Fibroblast of skin of back (primary cell): ENCODE measurements around the gene SND1.

Source experiments
- DNase-seq: peaks from one replicate; pipeline ENCODE4 v3.0.0-alpha.2; 2013

Gene SND1

DNA sequence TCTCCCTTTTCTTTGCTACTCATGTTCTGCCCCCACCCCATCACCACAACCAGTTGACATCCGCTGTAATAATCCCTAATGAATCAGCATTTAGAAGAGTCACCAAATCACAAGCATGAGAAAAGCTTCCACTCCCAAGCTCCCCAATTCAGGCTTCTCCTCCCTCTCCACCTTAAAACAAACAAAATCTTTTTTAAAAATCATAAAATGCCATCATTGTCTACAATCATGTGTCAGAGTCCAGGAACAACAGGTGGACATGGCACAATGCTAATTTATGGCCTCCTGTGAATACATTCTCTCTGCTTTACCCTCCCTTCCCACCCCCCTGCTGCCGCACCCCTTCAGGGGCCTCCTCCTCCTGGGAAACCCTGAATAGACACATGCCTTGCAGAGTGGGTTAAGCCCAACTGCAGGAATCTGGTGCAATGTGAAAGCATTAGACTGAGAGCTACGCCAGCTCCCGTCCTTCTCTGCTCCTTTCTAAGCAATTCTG is 375.5 kb downstream of the SND1 start:
- peak; percentile 55 for DNase-seq

DNA sequence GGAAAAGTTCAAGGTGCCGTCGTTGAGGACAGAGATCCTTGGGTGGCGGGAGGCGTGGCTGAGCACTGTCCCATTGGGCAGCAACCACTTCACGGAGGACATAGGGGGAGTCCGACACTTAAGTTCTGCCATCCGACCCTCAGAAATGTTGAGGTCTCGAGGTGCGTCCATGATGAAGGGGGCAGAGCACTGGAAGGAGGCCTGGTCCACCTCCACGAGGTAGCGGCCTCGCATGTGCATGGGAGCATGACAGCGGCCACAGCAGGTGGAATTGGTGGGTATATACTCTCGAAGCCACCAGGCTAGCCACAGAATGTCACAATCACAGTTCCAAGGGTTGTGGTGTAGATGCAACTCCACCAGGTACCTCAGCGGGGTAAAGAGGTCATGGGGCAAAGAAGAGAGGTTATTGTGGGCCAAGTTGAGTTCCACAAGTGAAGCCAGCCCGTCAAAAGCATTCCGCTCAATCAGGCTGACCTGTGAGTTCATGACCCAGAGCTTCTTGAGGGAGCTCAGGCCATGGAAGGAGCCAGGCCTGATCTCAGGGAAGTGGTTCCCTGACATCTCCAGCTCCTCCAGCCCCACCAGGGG is 377.5 kb downstream of the SND1 start:
- DNase-seq: no peak

DNA sequence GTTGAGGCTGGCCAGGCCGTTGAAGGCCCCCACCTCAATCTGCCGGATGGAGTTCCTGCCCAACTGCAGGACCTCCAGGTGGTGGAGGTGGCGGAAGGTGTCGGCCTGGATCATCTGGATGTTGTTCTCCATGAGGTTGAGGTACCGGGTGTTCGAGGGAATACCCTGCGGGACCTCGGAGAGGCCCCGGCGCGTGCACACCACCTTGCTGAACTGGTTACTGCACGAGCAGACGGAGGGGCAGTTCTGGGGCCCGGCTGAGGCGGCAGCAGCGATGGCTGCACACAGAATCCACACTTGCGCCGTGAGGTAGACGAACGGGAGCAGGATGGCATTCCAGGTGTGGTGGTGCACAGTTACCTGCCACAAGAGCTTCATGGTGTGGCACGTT is 378.3 kb downstream of the SND1 start:
- no peak for DNase-seq

DNA sequence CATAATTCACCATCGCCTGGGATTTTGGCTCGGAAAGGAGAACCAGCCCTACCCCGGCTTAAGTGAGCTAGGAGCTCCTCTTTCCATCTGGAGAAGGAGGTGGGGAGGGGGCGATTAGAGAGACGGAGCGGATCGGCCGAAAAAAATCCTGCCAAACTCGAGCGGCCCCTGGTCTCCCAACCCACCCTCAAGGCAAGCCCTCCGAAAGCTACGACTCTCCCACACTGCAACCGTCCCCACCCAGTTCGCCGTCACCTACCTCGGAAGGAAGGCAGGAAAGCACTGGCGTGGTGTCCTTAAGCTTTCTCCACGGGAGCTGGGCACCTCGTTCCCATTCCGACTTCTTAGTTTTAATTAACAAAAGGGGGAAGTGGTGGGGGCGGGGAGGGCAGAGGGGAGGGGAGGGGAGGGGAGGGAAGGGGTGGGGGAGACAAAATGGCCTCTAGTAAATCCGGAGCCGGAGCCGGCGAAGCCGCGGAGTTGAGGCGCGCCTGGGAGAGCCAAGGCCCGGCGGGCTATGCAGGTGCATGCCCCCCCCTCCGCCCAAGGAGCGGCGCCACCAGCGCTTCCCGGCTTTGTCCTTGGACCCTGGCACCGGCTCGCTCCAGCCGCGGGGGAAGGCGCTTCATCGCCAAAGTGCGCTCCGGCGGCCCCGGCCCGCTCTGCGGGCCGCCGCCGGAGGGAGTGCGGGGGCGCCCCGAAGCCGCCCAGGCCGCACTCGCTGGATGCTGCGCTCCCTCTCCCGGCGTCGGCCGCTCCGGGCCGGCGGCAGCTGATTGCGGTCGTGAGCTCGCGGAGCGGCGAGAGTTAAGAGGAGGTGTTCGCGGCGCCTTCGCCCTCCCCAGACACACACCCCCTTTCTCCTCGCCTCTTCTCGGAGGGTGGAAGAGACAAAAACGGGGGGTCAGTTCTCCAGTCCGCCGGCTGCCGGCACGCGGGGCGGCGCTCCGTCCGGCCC is 378.9 kb downstream of the SND1 start, which contains the start of gene LRRC4:
LRRC4 (minus strand) TSS at position 784 of the 958 bp plus-strand sequence. CDS start 797 bp downstream, outside the sequence.
- peak; percentile 50 for DNase-seq

DNA sequence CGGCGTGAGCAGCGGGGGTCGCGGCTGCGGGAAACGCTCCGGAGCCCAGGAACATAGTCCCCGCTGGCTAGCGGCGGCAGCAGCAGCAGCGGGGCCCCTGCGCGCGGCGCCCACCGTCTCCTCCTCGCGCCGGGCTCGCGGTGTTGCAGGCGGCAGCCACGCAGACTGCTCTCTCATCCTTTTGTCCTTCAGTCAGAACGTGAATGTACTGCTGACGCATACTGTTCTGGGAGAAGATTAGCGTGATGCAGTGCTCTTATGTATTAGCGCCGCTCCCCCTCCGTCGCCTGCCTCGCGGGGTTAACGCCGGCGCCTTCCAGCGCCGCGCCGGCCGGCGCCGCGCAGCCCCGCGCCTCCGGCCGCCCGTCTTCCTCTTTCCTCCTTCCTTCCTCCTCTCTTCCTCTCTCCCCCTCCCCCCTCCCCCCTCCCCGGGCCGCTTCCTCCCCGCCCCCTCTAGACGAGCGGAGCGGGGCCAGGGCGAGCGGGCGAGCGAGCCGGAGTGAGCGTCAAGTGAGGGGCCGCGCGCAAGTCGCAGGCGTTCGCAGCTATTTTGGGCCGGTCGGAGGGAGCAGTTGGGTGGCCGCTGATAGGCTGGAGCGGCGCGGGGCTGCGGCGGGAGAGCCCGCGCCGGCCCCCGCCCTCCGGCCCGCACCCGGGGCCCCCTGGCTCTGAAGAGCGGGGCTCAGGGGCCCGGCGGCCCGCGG is 380.1 kb downstream of the SND1 start:
- DNase-seq: peak; percentile 93

DNA sequence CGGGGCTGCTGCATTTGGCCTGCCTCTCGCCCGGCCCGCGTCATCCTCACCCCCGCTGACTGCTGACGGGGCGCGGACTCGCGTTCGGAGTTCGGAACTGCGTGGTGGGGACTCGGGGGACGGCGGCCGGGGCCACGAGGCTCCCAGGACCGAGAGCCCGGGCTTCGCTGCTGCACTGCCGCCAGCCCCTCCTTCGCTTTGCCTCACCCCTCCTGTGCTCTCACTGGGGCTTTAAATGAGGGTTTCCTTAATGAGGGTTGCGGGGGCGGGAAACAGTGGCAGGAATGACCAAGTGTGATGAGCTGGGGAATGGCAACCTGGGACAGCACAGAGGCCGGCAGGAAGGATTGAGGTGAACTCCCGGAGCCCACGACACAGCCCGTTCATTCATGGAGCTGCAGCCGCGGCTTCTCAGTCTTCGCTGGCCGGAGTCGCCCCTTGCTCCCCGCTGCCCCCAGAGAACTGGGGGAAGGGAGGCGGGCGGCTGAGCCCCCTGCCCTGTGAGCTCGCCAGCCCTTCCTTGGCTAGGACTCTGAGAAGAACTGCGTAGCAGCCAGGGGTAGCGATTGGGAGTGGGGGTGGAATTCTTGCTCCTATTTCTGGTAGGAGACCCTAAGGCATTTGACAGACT is 380.7 kb downstream of the SND1 start:
- no peak for DNase-seq

DNA sequence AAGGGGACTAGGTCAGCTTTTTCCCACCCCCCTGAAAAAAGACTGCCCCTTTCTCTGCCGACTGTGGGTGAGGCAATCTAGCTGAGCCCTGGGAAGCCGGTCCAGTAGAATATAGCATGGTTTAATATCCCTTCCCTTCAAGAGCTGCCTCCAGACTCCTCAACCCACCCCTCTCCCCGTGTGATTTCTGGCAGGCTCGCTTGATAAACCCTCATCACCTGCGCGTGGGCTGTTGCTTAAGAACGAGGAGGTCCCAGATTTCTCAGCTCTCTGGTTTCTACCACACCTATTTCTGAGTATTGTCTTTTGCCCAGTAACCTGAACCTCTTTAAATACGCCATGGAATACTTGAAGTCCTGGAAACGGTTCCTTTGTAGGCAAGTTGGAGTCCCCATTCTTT is 381.3 kb downstream of the SND1 start:
- DNase-seq: no peak

DNA sequence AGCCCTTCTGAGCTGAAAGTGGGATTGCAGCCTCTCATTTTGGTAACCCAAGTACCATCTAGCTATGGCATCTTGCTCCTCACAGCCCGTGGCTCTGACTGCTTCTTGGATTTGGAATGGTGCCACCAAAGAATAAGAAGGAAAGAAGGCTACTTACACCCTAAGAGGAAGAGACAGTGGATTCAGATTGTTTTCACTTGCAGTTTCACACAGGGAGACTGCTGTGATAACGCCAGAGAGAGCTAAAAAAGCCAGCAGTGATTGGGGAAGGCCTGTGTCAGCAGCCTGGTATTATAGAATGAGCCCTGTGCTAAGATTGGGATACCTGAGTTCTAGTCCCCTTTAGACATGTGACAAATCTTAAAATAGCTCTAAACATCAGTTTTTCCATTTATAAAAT is 382.8 kb downstream of the SND1 start:
- no peak for DNase-seq

DNA sequence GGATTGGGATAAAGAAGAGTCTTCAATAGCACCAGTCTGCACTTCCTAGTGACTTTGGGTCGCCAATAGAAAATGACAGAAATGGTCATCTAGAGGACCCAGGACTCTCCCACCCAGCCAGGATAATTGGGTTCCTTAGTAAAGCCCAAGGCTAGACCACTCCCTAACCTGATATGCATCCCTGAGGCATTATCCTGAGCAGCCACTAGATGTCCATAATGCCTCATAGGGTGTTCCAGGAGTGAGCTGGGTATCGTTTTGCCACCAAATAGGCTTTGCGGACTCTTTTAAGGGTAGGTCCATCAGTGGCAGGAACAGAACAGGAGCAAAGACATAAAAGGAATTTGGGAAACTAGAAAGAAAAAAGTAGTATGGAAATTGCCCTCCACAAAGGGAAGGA is 383.7 kb downstream of the SND1 start:
- no peak for DNase-seq

DNA sequence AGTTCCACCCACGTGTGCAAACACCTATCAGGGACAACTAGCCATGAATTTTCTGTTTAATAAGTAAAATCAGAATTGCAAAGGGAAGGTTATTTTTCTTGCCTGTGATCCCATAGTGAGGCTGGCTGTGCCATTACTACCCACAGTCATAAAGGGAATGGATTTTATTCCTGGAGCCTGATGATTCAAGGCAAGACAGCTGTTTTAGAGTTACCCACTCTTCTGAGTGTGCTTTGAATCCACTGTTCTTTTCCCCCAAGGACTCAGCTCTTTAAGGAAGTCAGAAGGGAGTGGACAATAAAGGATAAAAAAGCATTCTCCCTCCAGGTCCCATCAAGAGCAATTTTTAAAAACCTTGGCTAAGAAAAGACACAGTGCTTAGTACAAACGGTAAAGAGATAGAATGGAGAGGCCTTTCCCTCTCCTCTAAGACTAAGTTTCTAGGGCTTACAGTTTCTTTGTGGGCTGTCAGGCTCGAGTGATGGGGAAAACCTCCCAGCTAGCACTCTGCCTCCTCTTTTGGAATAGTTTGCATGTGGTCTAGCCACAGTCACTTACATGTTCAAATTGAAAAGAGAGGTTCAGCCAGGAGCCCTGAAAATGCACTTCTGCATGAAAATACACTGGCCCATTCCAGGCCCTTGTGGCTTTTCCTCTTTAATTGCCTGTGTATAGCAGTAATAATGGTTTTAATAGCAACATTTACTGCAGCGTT is 384.4 kb downstream of the SND1 start:
- no peak for DNase-seq

DNA sequence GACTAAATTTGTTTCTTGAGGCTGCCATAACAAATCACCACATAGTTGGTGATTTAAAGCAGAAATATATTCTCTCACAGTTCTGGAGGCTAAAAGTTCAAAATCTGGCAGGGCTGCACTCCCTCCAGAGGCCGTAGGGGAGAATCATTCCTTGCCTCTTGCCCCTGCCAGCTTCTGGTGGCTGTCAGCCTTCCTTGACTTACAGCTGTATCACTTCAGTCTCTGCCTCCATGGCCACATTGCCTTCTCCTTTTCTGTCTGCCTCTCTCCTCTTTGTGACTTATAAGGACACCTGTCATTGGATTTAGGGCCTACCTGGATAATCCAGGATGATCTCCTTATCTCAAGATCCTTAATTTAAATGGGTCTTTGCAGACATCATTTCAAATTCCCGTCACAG is 385.1 kb downstream of the SND1 start:
- no peak for DNase-seq

DNA sequence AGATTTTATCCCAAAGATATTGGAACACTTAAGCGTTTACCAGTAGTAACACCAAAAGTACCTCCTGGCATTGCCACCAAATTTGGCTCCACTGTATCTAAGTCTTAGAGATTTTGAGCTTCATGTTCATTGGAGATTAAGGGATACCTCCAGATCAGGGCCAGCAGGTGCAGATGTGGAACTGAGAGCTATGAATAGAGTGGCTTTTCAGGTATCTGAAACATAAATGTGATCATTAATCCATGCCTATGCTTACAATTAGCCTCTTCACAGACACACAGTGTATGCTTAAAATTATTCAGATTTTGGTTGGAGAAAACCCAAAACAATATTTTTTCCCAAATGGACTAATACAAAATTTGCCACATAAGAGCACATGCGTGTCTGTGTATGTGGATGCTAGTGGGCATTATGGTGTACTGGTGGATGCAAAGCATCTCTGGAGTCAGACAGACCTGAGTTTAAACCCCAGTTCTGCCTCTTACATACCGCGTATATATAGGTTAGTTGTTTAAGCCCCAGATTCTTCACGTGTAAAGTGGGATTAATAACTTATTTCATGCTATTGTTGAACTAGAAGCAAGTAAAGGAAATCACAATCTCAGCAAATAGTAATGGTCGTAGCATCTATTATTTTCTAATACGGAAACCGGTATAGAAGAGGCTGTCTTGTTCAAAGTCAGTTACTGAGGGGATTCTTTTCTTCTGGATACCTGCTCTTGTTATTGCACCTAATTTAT is 386.1 kb downstream of the SND1 start:
- DNase-seq: no peak

DNA sequence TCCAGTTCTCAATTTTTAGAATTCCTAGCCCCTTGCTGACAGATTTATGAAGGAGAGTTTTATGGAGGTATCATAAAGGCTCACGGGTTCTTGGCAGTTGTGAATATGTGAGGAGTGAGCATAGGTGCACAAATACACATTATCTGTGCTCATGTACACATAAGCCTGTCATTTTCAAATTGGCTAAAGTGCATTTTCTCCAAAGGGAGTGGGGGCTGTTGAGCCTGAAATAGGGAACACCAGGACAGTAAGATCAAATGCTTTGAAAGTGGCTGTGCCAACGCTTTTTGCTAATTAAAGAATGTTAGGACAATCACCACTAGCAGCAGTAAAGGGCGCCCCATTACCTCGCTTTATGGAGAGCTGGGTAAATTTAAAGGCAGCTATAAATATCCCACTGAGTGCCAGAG is 387.6 kb downstream of the SND1 start:
- DNase-seq: no peak

DNA sequence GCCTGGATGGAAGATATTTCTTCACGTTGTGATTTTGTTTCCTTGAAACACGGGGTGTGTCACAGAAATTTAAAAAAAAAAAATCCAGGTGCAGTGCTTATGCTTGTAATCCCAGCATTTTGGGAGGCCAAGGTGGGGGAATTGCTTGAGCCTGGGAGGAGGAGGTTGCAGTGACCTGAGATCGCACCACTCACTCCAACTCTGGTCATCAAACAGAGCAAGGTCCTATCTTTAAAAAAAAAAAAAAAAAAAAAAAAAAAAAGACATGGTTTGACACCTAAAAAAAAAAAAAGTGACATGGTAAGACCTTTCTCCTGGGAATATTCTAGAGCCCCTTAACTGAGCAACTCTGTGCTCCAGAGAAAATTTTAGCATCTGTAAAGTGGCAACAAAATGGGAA is 388.2 kb downstream of the SND1 start:
- DNase-seq: no peak

DNA sequence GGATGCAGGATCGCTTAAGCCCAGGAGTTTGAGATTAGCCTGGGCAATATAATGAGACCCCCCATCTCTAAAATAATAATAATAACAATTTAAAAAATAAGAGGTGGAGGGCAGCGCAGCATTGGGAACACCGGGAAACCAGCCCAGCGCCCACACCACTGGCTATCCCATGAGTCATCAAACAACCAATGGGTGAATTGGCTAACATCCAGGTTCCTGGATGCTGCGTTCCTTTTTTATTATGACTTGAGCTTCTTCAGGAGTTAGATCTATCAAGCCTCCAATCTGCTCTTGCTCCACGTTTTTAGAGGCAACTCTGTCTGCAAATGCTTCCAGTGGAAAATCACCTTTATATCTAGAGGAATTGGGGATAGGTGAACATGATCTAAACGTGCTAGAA is 389.2 kb downstream of the SND1 start:
- DNase-seq: peak; percentile 76

DNA sequence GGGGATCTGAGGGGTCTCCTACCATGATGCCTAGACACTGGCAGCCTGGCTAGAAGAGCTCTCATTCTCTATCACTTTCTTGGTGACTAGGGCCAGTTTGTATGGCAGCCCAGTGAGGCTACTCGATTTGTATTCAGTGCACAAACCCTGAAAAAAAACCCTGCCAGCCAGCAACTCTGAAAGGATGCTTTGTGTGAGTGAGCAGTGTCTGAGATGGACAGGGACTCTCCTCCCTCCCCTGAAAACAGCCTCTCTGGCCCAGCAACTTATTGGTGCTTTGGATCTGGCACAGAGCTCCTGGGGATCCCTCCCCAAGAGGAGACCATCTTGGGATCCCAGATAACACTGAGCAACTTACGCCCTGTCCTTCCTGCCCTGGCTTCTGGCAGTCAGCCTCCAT is 390.0 kb downstream of the SND1 start:
- DNase-seq: no peak

DNA sequence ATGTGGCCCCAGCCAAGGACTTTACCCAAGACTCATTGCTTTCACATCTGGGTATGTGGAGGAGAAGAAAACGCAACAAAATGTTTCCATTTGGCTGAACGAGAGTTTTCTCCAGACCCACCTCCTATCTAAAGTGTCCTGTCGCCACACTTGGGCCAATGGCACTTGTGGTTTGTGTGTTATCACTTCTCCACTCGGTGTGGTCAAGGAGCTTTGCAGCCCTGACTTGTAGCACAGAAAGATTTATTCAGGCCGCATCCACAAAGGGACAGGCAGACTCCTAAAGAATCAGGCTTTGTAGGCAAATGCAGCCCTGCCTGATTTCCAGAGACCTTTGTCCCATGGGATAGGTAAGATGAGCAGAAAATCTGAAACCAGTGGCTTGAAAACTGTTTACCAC is 392.1 kb downstream of the SND1 start:
- no peak for DNase-seq

DNA sequence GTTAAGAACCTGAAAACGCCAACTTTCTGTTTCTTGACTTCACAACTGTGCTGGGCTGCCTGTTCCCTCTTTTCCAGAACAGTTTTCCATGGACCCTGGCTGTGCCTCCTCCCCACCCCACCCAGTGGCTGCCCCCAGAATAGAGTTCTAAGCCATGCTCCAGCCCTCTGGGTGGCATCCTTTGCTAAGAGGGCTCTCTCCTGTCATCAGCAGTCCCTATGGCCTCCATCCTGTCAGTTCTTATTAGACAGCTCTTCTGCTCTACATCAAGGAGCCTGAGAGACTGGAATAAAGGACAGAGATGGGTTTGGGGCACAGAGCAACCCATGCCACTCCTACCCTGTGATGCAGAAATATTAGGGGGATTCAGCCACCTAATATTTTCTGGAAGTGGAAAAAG is 393.2 kb downstream of the SND1 start:
- no peak for DNase-seq

DNA sequence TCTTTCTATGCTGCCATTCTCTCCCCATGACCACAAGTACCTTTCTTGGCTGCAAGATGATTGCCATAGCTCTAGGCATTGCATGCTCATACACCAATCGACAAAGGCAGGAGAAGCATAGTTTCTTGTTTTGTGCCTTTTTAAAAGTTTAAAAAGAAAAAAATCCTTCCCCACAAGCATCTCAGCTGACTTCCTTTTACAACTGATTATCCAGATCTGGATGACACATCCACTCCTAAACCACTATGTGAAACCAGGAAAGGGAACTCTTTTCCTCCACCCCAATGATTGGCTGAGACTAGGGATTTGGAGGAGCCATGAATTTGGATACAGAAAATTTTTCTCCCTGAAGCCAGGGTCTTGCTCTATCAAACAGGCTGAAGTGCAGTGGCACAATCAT is 393.8 kb downstream of the SND1 start:
- DNase-seq: peak; percentile 38

DNA sequence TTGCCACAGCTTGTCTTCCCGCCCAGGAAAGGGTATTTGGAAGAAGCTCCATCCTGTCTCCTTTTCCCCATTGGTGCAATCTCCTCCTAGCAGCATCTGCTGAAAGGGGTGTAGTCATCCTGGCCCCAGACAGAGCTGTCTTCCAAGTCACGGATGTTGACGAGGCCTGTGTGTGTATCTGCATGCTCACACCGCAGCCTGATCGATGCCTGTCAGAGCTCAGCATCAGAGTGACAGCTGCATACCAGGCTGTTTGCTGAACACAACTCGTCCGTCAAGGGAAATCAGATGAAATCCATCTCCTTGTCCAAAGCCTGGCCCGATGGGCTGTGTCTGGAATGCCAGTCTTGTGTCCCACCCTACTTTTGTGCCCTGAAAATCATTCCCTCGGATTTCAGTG is 400.4 kb downstream of the SND1 start:
- DNase-seq: no peak

DNA sequence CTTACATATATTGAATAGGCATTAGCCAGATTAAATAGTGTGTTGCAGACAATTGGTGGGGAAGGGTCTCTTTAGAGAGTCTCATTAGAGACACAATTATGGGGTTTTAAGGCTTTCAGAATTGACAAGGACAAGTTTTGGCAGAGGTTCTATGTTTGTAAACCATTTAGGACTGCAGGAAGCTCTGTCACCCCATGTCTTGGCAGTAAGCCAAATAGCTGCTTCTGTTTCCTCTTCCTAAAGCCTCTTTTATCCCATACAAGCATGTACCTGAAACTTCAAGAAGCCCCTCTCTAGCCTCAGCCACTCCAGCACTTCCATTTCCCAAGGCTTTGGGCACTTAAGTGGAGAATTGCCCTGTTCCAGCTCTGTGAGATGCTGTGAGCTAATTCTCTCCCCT is 401.0 kb downstream of the SND1 start:
- DNase-seq: peak; percentile 39
